ENCODE measurements around the gene SMIM44.

SMIM44 gene

GRCh38 chr19:3441089-3441985 lies 41.9 kb downstream of the SMIM44 start:
- H3K4me1 ChIP-seq: no peaks in the 10 kb centered on the region
- H3K4me2 ChIP-seq (ENCODE audit: low read length): no peak overlapping the region
- no peaks in the 10 kb centered on the region for H3K27me3 ChIP-seq (ENCODE audit: control insufficient read depth, insufficient read depth, low read length)
- no peak overlapping the region for H2AFZ ChIP-seq
- peaks cover 73% of the 10 kb centered on the region for H3K79me2 ChIP-seq
- H3K27ac ChIP-seq: no peak overlapping the region
- H3K9me3 ChIP-seq (ENCODE audit: control insufficient read depth, low read length): no peaks in the 10 kb centered on the region
- no peak overlapping the region for H3K4me3 ChIP-seq (ENCODE audit: low read depth, low read length)
- H3K36me3 ChIP-seq (ENCODE audit: control insufficient read depth, insufficient read depth, low read length): no peaks in the 10 kb centered on the region
- H3K9ac ChIP-seq: no peak overlapping the region
- no peak for TF ChIP-seq CTCF (IDR thresholded peaks at IDR 0.05)

- TF ChIP-seq CTCF (IDR thresholded peaks at IDR 0.05): peak; percentile 15
- Histone ChIP-seq H3K79me2 (peaks cover 63% of the 10 kb centered on the region), H3K4me2 (ENCODE audit: low read length) (no peak overlapping the region), H3K27me3 (ENCODE audit: control insufficient read depth, insufficient read depth, low read length) (no peaks in the 10 kb centered on the region), H3K4me3 (ENCODE audit: low read depth, low read length) (no peak overlapping the region), H3K9me3 (ENCODE audit: control insufficient read depth, low read length) (no peaks in the 10 kb centered on the region), H3K36me3 (ENCODE audit: control insufficient read depth, insufficient read depth, low read length) (no peaks in the 10 kb centered on the region), H3K4me1 (no peaks in the 10 kb centered on the region), H2AFZ (no peak overlapping the region), H3K9ac (no peak overlapping the region), H3K27ac (no peak overlapping the region)
These were observed 43.2 kb downstream of the SMIM44 start for GRCh38 chr19:3440082-3440481.

- no peaks in the 10 kb centered on the region for H3K27me3 ChIP-seq (ENCODE audit: control insufficient read depth, insufficient read depth, low read length)
- peak overlapping the region; percentile 71 for H3K4me2 ChIP-seq (ENCODE audit: low read length)
- no peaks in the 10 kb centered on the region for H3K4me1 ChIP-seq
- no peaks in the 10 kb centered on the region for H3K36me3 ChIP-seq (ENCODE audit: control insufficient read depth, insufficient read depth, low read length)
- H3K79me2 ChIP-seq: peaks cover 40% of the 10 kb centered on the region
- H3K9me3 ChIP-seq (ENCODE audit: control insufficient read depth, low read length): no peaks in the 10 kb centered on the region
- H3K27ac ChIP-seq: peak overlapping the region; percentile 42
- H3K4me3 ChIP-seq (ENCODE audit: low read depth, low read length): peak overlapping the region; percentile 56
- H2AFZ ChIP-seq: peak overlapping the region; percentile 35
- no peak for TF ChIP-seq CTCF (IDR thresholded peaks at IDR 0.05)
- no peak overlapping the region for H3K9ac ChIP-seq
These were observed 48.3 kb downstream of the SMIM44 start for GRCh38 chr19:3434630-3435553.

GRCh38 chr19:3433805-3434540 lies 49.3 kb downstream of the SMIM44 start:
- no peak for TF ChIP-seq CTCF (IDR thresholded peaks at IDR 0.05)
- Histone ChIP-seq H3K9ac (no peak overlapping the region), H3K27ac (peak overlapping the region; percentile 43), H3K36me3 (ENCODE audit: control insufficient read depth, insufficient read depth, low read length) (no peaks in the 10 kb centered on the region), H3K27me3 (ENCODE audit: control insufficient read depth, insufficient read depth, low read length) (no peaks in the 10 kb centered on the region), H3K4me1 (no peaks in the 10 kb centered on the region), H2AFZ (no peak overlapping the region), H3K9me3 (ENCODE audit: control insufficient read depth, low read length) (no peaks in the 10 kb centered on the region), H3K4me2 (ENCODE audit: low read length) (no peak overlapping the region), H3K79me2 (peaks cover 38% of the 10 kb centered on the region), H3K4me3 (ENCODE audit: low read depth, low read length) (no peak overlapping the region)
